HEK293T (cell line): ENCODE measurements around the gene EIF4EBP2.

Source experiments
- ARNT ChIP-seq: fragments of 450-650 bp; IDR thresholded peaks from 2 replicates; pipeline ENCODE4 v1.6.1; 2017; ENCODE audit warnings: mild to moderate bottlenecking
- FOXA1 ChIP-seq: fragments of 450-650 bp; IDR thresholded peaks from 2 replicates; pipeline ENCODE4 v1.6.1; 2016; ENCODE audit warnings: mild to moderate bottlenecking
- FOXK2 ChIP-seq: fragments of 450-650 bp; IDR thresholded peaks from 2 replicates; pipeline ENCODE4 v1.6.1; 2016; ENCODE audit warnings: mild to moderate bottlenecking
- FOXM1 ChIP-seq: fragments of 450-650 bp; IDR thresholded peaks from 2 replicates; pipeline ENCODE4 v1.6.1; 2017; ENCODE audit warnings: mild to moderate bottlenecking, borderline replicate concordance
- HDGF ChIP-seq: fragments of 450-650 bp; IDR thresholded peaks from 2 replicates; pipeline ENCODE4 v1.6.1; 2017; ENCODE audit warnings: antibody characterized with exemption, borderline replicate concordance
- LEF1 ChIP-seq: fragments of 450-650 bp; IDR thresholded peaks from 2 replicates; pipeline ENCODE4 v1.6.1; 2017; ENCODE audit warnings: mild to moderate bottlenecking, borderline replicate concordance
- SP1 ChIP-seq: fragments of 450-650 bp; IDR thresholded peaks from 2 replicates; pipeline ENCODE4 v1.6.1; 2017
- SUZ12 ChIP-seq: fragments of 450-650 bp; IDR thresholded peaks from 2 replicates; pipeline ENCODE4 v1.6.1; 2016; ENCODE audit warnings: mild to moderate bottlenecking
- TARDBP ChIP-seq: fragments of 450-650 bp; IDR thresholded peaks from 2 replicates; pipeline ENCODE4 v1.6.1; 2016
- ZNF384 ChIP-seq: fragments of 450-650 bp; IDR thresholded peaks from 2 replicates; pipeline ENCODE4 v1.6.1; 2016

DNA sequence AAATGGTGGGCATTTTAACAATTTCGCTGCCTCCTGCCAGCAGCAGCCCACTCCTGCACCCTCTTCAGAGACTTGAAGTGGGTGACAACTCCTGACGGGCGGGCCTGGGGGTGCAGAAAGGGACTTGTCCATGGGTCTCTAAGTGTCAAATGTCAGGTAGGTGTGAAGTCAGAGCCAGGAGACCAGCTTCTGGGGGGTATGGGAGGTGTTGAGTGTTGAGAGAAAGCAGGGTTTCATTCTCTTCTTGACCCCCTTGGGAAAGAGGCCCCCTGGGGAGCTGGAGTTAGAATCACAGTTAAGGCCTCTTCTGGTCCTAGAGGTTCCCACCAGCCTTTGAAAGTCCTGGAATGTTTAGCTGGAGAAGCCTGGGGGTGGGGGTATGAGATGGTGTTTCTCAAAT is 63.0 kb downstream of the EIF4EBP2 start:
- TF ChIP-seq ARNT (no peak), FOXM1 (no peak), LEF1 (no peak), SUZ12 (no peak), ZNF384 (no peak), FOXA1 (no peak), HDGF (no peak), TARDBP (no peak), FOXK2 (no peak), SP1 (no peak)
